ENCODE data around the gene CCDC198.

Gene CCDC198

GRCh38 chr14:57478050-57478449, 15.6 kb downstream of the CCDC198 start:
- no peak for DNase-seq
- intact Hi-C loops (cut with DNase I): no loop called here

GRCh38 chr14:57470909-57471308, 22.7 kb downstream of the CCDC198 start:
- no peak for DNase-seq

GRCh38 chr14:57464008-57464730, 29.5 kb downstream of the CCDC198 start:
- intact Hi-C loops (cut with DNase I): no loop called here
- no peak for DNase-seq

More at GRCh38 chr14:57470909-57471308, 22.7 kb downstream of the CCDC198 start:
- intact Hi-C loops (cut with DNase I): no loop called here

GRCh38 chr14:57462551-57462950, 31.1 kb downstream of the CCDC198 start:
- DNase-seq: no peak
- intact Hi-C loops (cut with DNase I): no loop called here

- no peak for DNase-seq
- intact Hi-C loops (cut with DNase I): no loop called here
These were observed 31.8 kb downstream of the CCDC198 start for GRCh38 chr14:57461777-57462320.

- intact Hi-C loops (cut with DNase I): no loop called here
- no peak for DNase-seq
These were observed 57.7 kb downstream of the CCDC198 start for GRCh38 chr14:57435923-57436322.

- intact Hi-C loops (cut with DNase I): no loop called here
- no peak for DNase-seq
These were observed 72.7 kb downstream of the CCDC198 start for GRCh38 chr14:57420986-57421385.

DNA sequence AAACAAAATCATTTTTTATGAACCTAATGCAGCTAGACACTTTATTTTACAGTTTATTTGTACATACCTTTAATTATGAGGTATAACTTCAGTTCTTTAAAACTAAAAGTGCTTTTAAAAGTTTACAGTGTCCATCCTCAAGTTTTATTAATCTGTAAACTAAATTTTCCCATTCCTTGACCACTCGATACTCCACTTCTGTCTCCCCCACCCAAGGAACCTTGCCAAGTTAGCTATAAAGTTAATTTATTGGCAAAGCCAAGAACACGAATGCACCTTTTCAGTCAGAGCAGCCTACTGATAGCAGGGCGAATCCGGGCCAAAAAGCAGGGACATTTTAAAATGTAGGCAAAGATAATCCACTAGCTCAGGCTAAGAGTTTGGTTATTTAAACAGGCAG, 73.6 kb downstream of the CCDC198 start:
- intact Hi-C loops (cut with DNase I): no loop called here
- no peak for DNase-seq

All from head of caudate nucleus (tissue), 42 donors.